ENCODE measurements around the gene FN1.

DNA sequence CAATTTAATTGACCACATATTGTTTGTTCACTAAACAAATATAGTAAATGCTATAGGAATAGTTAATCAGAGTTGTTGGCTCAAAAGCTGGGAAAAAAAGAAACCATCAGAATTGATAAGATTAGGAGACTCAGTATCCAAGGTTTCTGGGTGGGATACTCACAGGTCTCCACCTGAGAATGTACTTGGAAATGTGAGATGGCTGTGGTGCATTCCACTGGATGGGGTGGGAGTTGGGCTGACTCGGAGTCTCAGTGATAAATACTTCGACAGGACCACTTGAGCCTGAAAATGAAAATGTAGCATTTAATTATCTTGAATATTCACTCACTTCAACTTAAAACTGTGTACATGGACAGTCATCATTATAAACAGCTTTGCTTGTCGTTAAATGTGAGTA is 21.2 kb downstream of the FN1 start:
- TF ChIP-seq CTCF (IDR thresholded peaks at IDR 0.05) (no peak), POLR2A (IDR thresholded peaks at IDR 0.05) (no peak)

Data from testis (tissue), 2 donors.